PFSK-1 (cell line): Measurements from ENCODE around the gene ABHD16A. TPM values are rescaled to one million over a fixed set of nuclear protein-coding genes. Genes with fewer than 3 reads are reported as not detected.

ENCODE experiments used
- FOXP2 ChIP-seq: optimal IDR thresholded peaks from 2 replicates; pipeline ENCODE3; 2011; ENCODE audit warnings: borderline replicate concordance, control low read depth, inconsistent platforms; ENCODE audit not compliant: insufficient read depth; ENCODE audit errors: extremely low read length, extremely low read depth
- POLR2AphosphoS5 ChIP-seq: IDR thresholded peaks from 2 replicates; pipeline ENCODE4 v1.6.1; 2012; ENCODE audit warnings: low read depth, mild to moderate bottlenecking, control low read depth, low read length, moderate library complexity
- SIN3A ChIP-seq: IDR thresholded peaks from 2 replicates; pipeline ENCODE4 v1.6.1; 2012; ENCODE audit warnings: mild to moderate bottlenecking, low read length, moderate library complexity, borderline replicate concordance; ENCODE audit not compliant: insufficient read depth
- TAF1 ChIP-seq: IDR thresholded peaks from 2 replicates; pipeline ENCODE4 v1.6.1; 2012; ENCODE audit warnings: low read length, control low read depth, borderline replicate concordance; ENCODE audit not compliant: insufficient read depth
- polyA plus RNA-seq: library from polyadenylated mRNA; unstranded; fragments of >200 nt; gene quantifications from one replicate; pipeline ENCODE4 v1.2.1, GENCODE V29; 2012; ENCODE audit warnings: low read depth, missing spikeins; ENCODE audit not compliant: insufficient read length
- TF ChIP-seq, protein P1 (sequence below), 2 experiments: IDR thresholded peaks; 2 replicates each; pipeline versions ENCODE4 v1.6.1 to v1.8.0; 2011 to 2012; ENCODE audit warnings: low read depth in 2 of 2, low read length in 2 of 2, control low read depth in 1 of 2, inconsistent platforms in 1 of 2, mild to moderate bottlenecking in 1 of 2, moderate library complexity in 1 of 2; ENCODE audit not compliant: insufficient read depth in 1 of 2

ABHD16A gene
- 31.1 TPM for polyA plus RNA-seq

GRCh38 chr6:31702819-31703716 lies at the start of gene ABHD16A:
TSS of gene ABHD16A (minus strand) at chr6:31703324. CDS start at chr6:31703281, 43 bp downstream.
- TF ChIP-seq POLR2AphosphoS5, result peak; percentile 88
- peak; percentile 52; the same call in 1 of the 2 replicates for TF ChIP-seq SIN3A
- peak; percentile 95 for TF ChIP-seq FOXP2
- TF ChIP-seq TAF1, result no peak

GRCh38 chr6:31752739-31753319 lies 49.7 kb upstream of the ABHD16A start:
- no peak for TF ChIP-seq TAF1
- TF ChIP-seq SIN3A, result no peak
- TF ChIP-seq, protein P1, sequence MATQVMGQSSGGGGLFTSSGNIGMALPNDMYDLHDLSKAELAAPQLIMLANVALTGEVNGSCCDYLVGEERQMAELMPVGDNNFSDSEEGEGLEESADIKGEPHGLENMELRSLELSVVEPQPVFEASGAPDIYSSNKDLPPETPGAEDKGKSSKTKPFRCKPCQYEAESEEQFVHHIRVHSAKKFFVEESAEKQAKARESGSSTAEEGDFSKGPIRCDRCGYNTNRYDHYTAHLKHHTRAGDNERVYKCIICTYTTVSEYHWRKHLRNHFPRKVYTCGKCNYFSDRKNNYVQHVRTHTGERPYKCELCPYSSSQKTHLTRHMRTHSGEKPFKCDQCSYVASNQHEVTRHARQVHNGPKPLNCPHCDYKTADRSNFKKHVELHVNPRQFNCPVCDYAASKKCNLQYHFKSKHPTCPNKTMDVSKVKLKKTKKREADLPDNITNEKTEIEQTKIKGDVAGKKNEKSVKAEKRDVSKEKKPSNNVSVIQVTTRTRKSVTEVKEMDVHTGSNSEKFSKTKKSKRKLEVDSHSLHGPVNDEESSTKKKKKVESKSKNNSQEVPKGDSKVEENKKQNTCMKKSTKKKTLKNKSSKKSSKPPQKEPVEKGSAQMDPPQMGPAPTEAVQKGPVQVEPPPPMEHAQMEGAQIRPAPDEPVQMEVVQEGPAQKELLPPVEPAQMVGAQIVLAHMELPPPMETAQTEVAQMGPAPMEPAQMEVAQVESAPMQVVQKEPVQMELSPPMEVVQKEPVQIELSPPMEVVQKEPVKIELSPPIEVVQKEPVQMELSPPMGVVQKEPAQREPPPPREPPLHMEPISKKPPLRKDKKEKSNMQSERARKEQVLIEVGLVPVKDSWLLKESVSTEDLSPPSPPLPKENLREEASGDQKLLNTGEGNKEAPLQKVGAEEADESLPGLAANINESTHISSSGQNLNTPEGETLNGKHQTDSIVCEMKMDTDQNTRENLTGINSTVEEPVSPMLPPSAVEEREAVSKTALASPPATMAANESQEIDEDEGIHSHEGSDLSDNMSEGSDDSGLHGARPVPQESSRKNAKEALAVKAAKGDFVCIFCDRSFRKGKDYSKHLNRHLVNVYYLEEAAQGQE (IDR thresholded peaks at IDR 0.05; ENCODE audit: insufficient read depth in 1 of 2, low read depth in 2 of 2, low read length in 2 of 2), result no peak
- no peak for TF ChIP-seq FOXP2
- no peak; the same call in 1 of the 2 replicates for TF ChIP-seq POLR2AphosphoS5

GRCh38 chr6:31750411-31751022 lies 47.4 kb upstream of the ABHD16A start:
- no peak for TF ChIP-seq TAF1
- TF ChIP-seq, protein P1 (IDR thresholded peaks at IDR 0.05; ENCODE audit: insufficient read depth in 1 of 2, low read depth in 2 of 2, low read length in 2 of 2), result no peak
- 0 out of 2 replicates have a peak, but pooled peaks have one; percentile 4 for TF ChIP-seq POLR2AphosphoS5

DNA sequence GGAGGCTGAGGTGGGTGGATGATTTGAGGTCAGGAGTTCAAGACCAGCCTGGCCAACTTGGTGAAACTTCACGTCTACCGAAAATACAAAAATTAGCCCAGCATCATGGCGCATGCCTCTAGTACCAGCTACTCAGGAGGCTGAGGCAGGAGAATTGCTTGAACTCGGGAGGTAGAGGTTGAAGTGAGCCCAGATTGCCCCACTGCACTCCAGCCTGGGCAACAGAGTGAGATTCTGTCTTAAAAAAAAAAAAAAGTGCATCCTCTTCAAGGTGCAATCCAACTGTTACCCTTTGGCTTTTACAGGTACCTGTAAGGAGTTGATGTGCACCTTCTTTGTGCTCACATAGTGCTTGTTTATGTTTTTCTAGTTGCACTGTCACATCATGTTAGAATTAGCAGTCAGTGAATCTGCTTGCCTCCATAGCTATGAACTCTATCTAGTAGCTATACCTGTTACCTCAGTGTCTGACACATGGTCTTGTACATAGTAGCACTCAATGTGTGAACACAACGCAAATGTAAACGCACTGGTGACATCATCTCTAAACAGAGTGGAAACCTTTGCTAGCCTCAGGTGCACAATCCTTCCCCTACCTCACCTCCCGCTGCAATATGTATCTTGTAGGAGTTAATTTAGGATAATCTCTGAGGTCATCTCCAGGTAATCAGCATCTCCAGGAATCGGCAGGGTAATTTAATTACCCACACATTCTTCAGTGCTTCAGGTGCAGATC lies 46.3 kb upstream of the ABHD16A start:
- 0 out of 2 replicates have a peak, but pooled peaks have one; percentile 7 for TF ChIP-seq POLR2AphosphoS5
- TF ChIP-seq TAF1, result no peak
- TF ChIP-seq, protein P1 (IDR thresholded peaks at IDR 0.05; ENCODE audit: insufficient read depth in 1 of 2, low read depth in 2 of 2, low read length in 2 of 2), result no peak

DNA sequence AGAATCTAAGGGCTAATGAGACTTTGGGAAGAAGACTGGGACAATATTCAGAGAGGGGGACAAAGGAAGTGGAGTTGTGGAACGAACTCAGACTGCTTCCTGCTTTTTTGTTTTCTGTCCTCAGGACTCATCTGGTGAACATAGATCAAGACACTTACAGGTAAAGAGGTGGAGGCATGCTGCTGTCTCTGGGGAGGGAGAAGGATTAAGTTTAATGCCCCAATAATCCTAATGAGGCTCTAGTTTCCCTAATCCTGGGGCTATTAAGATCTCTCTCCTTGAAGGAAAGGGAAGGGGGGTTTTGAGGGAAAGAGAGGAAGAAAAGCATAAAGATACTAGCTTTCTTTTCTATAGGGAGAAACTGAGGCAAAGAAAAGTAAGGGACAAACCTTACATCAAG lies 41.3 kb upstream of the ABHD16A start:
- TF ChIP-seq POLR2AphosphoS5 (no peak), TAF1 (no peak)
